LoVo (cell line): Measurements from ENCODE around the gene TXN2.
"Not testable (repeated sequence)": the region's sequence is repeated elsewhere in the genome, so short reads cannot be mapped to it uniquely, and the experiment has no call there.

ENCODE experiments used
- DNase-seq: peaks from one replicate; pipeline ENCODE4 v3.0.0-alpha.2; 2016; ENCODE audit warnings: low spot score

The TXN2 gene

GRCh38 chr22:36431977-36432376, 49.5 kb downstream of the TXN2 start:
- DNase-seq, result no peak

GRCh38 chr22:36430863-36431262, 50.6 kb downstream of the TXN2 start:
- DNase-seq, result no peak

GRCh38 chr22:36427952-36428351, 53.5 kb downstream of the TXN2 start:
- not testable (repeated sequence) for DNase-seq

GRCh38 chr22:36425977-36426523, 55.4 kb downstream of the TXN2 start:
- no peak for DNase-seq

GRCh38 chr22:36424901-36425579, 56.4 kb downstream of the TXN2 start:
- DNase-seq, result no peak

GRCh38 chr22:36424466-36424865, 57.0 kb downstream of the TXN2 start:
- DNase-seq, result not testable (repeated sequence)

- DNase-seq, result no peak
Measured at GRCh38 chr22:36423461-36424404, 57.7 kb downstream of the TXN2 start.

- DNase-seq, result no peak
Measured at GRCh38 chr22:36422287-36423014, 59.0 kb downstream of the TXN2 start.

- DNase-seq, result no peak
Measured at GRCh38 chr22:36419912-36420882, 61.2 kb downstream of the TXN2 start.

GRCh38 chr22:36419177-36419911, 62.1 kb downstream of the TXN2 start:
- DNase-seq, result peak; percentile 71

- no peak for DNase-seq
Measured at GRCh38 chr22:36417281-36417686, 64.2 kb downstream of the TXN2 start.
